Keratinocyte (primary cell): ENCODE data around the gene PABPN1. TPM values are rescaled to one million over a fixed set of nuclear protein-coding genes. Genes with fewer than 3 reads are reported as not detected.

Experiments
- DNase-seq: peaks from one replicate; pipeline ENCODE4 v3.0.0-alpha.2; 2011; ENCODE audit warnings: low read depth, missing footprints, low spot score
- FAIRE-seq: peaks from 2 replicates; lab custom pipeline; 2011; peaks lifted over from hg19 to GRCh38; lab: Jason Lieb, UNC
- H2AFZ ChIP-seq: 2 replicates; pipeline ENCODE4 v1.6.0; 2012; ENCODE audit warnings: low read length, control low read depth, inconsistent platforms; ENCODE audit not compliant: control insufficient read depth
- H3K27ac ChIP-seq: 2 replicates; pipeline ENCODE4 v1.5.1; 2011; ENCODE audit warnings: low read length; ENCODE audit not compliant: control insufficient read depth, insufficient read depth
- H3K27me3 ChIP-seq: 3 replicates; pipeline ENCODE4 v1.6.0; 2011; ENCODE audit warnings: low read length; ENCODE audit not compliant: control insufficient read depth, insufficient read depth; ENCODE audit errors: extremely low read depth
- H3K36me3 ChIP-seq, 2 experiments: 2 replicates in 1 of 2; 3 replicates in 1 of 2; pipeline ENCODE4 v1.5.1; 2011; ENCODE audit warnings: low read length in 2 of 2, mild to moderate bottlenecking in 1 of 2; ENCODE audit not compliant: control insufficient read depth in 2 of 2, insufficient read depth in 2 of 2; ENCODE audit errors: extremely low read depth in 1 of 2
- H3K4me1 ChIP-seq: 3 replicates; pipeline ENCODE4 v1.5.1; 2011; ENCODE audit warnings: low read length; ENCODE audit not compliant: control insufficient read depth, insufficient read depth; ENCODE audit errors: extremely low read depth
- H3K4me2 ChIP-seq: 3 replicates; pipeline ENCODE4 v1.6.0; 2011; ENCODE audit warnings: low read depth, low read length; ENCODE audit not compliant: control insufficient read depth, insufficient read depth; ENCODE audit errors: extremely low read depth
- H3K4me3 ChIP-seq, 3 experiments: fragments of 200-600 bp in 1 of 3; sonication (generic) in 1 of 3; 2 replicates in 2 of 3; 3 replicates in 1 of 3; pipeline ENCODE4 v1.5.1; 2011 to 2016; ENCODE audit warnings: low read length in 3 of 3, mild to moderate bottlenecking in 3 of 3, control low read depth in 2 of 3, inconsistent platforms in 1 of 3, low read depth in 1 of 3, mixed read lengths in 1 of 3, mixed run types in 1 of 3, moderate library complexity in 1 of 3; ENCODE audit not compliant: control insufficient read depth in 2 of 3, insufficient read depth in 2 of 3; ENCODE audit errors: extremely low read depth in 1 of 3
- H3K79me2 ChIP-seq: 2 replicates; pipeline ENCODE4 v1.6.0; 2012; ENCODE audit warnings: low read length; ENCODE audit not compliant: control insufficient read depth, insufficient read depth
- H3K9ac ChIP-seq: 3 replicates; pipeline ENCODE4 v1.6.0; 2011; ENCODE audit warnings: low read length; ENCODE audit not compliant: control insufficient read depth, insufficient read depth; ENCODE audit errors: extremely low read depth
- H3K9me1 ChIP-seq: 3 replicates; pipeline ENCODE4 v1.6.0; 2011; ENCODE audit warnings: low read length; ENCODE audit not compliant: control insufficient read depth, insufficient read depth; ENCODE audit errors: extremely low read depth
- H3K9me3 ChIP-seq: 2 replicates; pipeline ENCODE4 v1.5.1; 2012; ENCODE audit warnings: low read depth, low read length; ENCODE audit not compliant: control insufficient read depth
- H4K20me1 ChIP-seq: 3 replicates; pipeline ENCODE4 v1.6.0; 2011; ENCODE audit warnings: low read length; ENCODE audit not compliant: control insufficient read depth, insufficient read depth; ENCODE audit errors: extremely low read depth
- EZH2 ChIP-seq: IDR thresholded peaks from one replicate; pipeline ENCODE4 v1.6.1; 2012; ENCODE audit warnings: inconsistent platforms, mild to moderate bottlenecking, low read length, moderate library complexity
- dilution Hi-C: fragments of 300-500 bp; cut with MboI; formaldehyde crosslinking; loops from one replicate; pipeline ENCODE4 v1.7.0; 2020; ENCODE audit warnings: low sequenced_read_pairs; ENCODE audit not compliant: extremely low pct_ligation_motif_present
- polyA plus RNA-seq, 5 experiments: library from polyadenylated mRNA; depleted of rRNA in 3 of 5; stranded (reverse) in 3 of 5; stranded (forward) in 1 of 5; unstranded in 1 of 5; fragments of >200 nt; gene quantifications; 1 replicate in 1 of 5; 2 replicates in 3 of 5; 3 replicates in 1 of 5; pipeline versions ENCODE4 v1.2.1 to v1.2.3, GENCODE V29; 2011 to 2012; ENCODE audit warnings: missing spikeins in 2 of 5, low read depth in 1 of 5, low replicate concordance in 1 of 5
- TF ChIP-seq, protein P1 (sequence below), 3 experiments: IDR thresholded peaks in 1 of 3; conservative IDR thresholded peaks in 1 of 3; optimal IDR thresholded peaks in 1 of 3; 2 replicates in 2 of 3; 3 replicates in 1 of 3; pipeline versions ENCODE3 to v1.5.1; 2011; ENCODE audit warnings: low read length in 3 of 3, mild to moderate bottlenecking in 3 of 3, moderate library complexity in 2 of 3, control low read depth in 1 of 3, inconsistent platforms in 1 of 3; ENCODE audit not compliant: insufficient read depth in 2 of 3; ENCODE audit errors: extremely low read depth in 1 of 3

Gene PABPN1
- polyA plus RNA-seq, 1 donor (not counting 4 experiments of a cell fraction or from before 2014, with no cell fraction given) = 185 TPM

DNA sequence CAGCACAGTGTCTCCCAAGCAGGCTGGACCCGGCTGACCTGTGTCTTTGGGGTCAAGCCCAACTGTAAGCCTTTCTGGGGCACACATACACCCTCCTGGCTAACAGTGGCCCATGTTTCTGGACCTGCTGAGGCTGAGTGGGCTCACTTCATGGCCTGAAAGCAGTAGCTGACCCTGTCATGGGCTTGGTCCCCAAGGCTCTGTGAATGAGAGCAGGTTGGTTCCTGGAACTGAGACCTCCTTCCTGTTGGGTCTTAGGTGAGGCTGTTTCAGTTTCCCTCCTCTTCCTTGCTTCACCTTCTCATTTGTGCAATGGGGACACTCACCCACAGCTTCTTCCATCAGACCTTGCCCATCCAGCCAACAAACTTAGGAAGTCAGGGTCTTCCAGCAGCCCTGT is 50.6 kb downstream of the PABPN1 start:
- no peaks in the 10 kb centered on the region for H3K27me3 ChIP-seq
- H4K20me1 ChIP-seq = no peaks in the 10 kb centered on the region
- no peak overlapping the region for H3K4me2 ChIP-seq
- H3K4me3 ChIP-seq = no peak overlapping the region
- no peak overlapping the region for H3K27ac ChIP-seq
- FAIRE-seq (no peak), DNase-seq (no peak)
- no peaks in the 10 kb centered on the region for H3K9me3 ChIP-seq
- H3K4me1 ChIP-seq = peaks cover 2% of the 10 kb centered on the region
- no peaks in the 10 kb centered on the region for H3K36me3 ChIP-seq
- no peak for TF ChIP-seq EZH2
- TF ChIP-seq, protein P1, sequence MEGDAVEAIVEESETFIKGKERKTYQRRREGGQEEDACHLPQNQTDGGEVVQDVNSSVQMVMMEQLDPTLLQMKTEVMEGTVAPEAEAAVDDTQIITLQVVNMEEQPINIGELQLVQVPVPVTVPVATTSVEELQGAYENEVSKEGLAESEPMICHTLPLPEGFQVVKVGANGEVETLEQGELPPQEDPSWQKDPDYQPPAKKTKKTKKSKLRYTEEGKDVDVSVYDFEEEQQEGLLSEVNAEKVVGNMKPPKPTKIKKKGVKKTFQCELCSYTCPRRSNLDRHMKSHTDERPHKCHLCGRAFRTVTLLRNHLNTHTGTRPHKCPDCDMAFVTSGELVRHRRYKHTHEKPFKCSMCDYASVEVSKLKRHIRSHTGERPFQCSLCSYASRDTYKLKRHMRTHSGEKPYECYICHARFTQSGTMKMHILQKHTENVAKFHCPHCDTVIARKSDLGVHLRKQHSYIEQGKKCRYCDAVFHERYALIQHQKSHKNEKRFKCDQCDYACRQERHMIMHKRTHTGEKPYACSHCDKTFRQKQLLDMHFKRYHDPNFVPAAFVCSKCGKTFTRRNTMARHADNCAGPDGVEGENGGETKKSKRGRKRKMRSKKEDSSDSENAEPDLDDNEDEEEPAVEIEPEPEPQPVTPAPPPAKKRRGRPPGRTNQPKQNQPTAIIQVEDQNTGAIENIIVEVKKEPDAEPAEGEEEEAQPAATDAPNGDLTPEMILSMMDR (optimal IDR thresholded peaks at IDR 0.05 in 1 of 3, IDR thresholded peaks at IDR 0.05 in 1 of 3, conservative IDR thresholded peaks at IDR 0.05 in 1 of 3; ENCODE audit: extremely low read depth in 1 of 3, insufficient read depth in 2 of 3, low read length in 3 of 3) = no peak
- no peaks in the 10 kb centered on the region for H3K79me2 ChIP-seq
- dilution Hi-C loops = no loop called here
- no peak overlapping the region for H2AFZ ChIP-seq
- H3K9ac ChIP-seq = no peak overlapping the region
- H3K9me1 ChIP-seq = no peaks in the 10 kb centered on the region

DNA sequence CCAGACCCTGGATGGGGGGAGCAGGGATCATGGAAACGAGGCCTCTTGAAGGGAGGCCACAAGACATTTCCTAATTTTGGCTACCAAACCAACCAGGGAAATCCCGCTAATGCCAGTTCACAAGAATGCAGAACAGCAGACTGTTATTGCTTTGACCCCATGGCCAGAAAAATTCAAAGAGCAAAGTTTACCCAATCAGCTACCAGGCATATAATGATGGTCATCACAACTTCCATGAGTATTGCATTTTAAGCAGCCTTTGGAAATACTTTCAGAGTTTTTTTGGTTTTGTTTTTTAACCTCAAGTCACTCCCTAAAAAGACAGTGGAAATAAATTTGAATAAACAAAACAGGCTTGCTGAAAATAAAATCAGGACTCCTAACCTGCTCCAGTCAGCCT is 51.3 kb downstream of the PABPN1 start, which contains the start of gene IL25:
Gene IL25 (plus strand): TSS at position 301 of the 400 bp plus-strand sequence.
- Histone ChIP-seq H3K36me3 (no peaks in the 10 kb centered on the region), H3K4me3 (no peak within 1 kb of the TSS), H3K9ac (no peak within 1 kb of the TSS), H3K4me1 (no peaks in the 10 kb centered on the region), H3K27me3 (no peaks in the 10 kb centered on the region), H3K79me2 (no peaks in the 10 kb centered on the region), H4K20me1 (no peaks in the 10 kb centered on the region), H3K27ac (no peak within 1 kb of the TSS), H3K9me1 (no peaks in the 10 kb centered on the region), H2AFZ (no peak within 1 kb of the TSS), H3K9me3 (no peaks in the 10 kb centered on the region), H3K4me2 (no peak within 1 kb of the TSS)
- DNase-seq = no peak
- no peak for FAIRE-seq
- dilution Hi-C loops = no loop called here
- no peak for TF ChIP-seq EZH2
- TF ChIP-seq, protein P1 (optimal IDR thresholded peaks at IDR 0.05 in 1 of 3, IDR thresholded peaks at IDR 0.05 in 1 of 3, conservative IDR thresholded peaks at IDR 0.05 in 1 of 3; ENCODE audit: extremely low read depth in 1 of 3, insufficient read depth in 2 of 3, low read length in 3 of 3) = no peak
